DOHH2 (cell line): Measurements from ENCODE around the gene TESK2.

ENCODE experiments used
- CTCF ChIP-seq: fragments of 200-600 bp; sonication (generic); IDR thresholded peaks from one replicate; pipeline ENCODE4 v1.5.1; 2014; ENCODE audit warnings: antibody characterized with exemption, mild to moderate bottlenecking, low read depth, low read length; ENCODE audit not compliant: poor library complexity, severe bottlenecking
- EZH2phosphoT487 ChIP-seq: fragments of 200-600 bp; sonication (generic); IDR thresholded peaks from 2 replicates; pipeline ENCODE4 v1.6.1; 2017; ENCODE audit warnings: borderline replicate concordance, mild to moderate bottlenecking, antibody characterized with exemption, low read length, moderate library complexity, mixed read lengths

- TF ChIP-seq CTCF (no peak), EZH2phosphoT487 (no peak)
Measured at GRCh38 chr1:45351508-45351907, 139.5 kb downstream of the TESK2 start.
